Calu3 (cell line): ENCODE results near the gene ACY1. TPM values are rescaled to one million over a fixed set of nuclear protein-coding genes. Genes with fewer than 3 reads are reported as not detected.

Experiments
- BruUV-seq: library from RNA; stranded (reverse); fragments of 400-500 nt; replicated peaks from 2 replicates; lab custom pipeline; 2021; lab: Mats Ljungman, UMichigan
- CTCF ChIA-PET: fragments of 300-600 bp; sonication (Branson Sonifier 250); formaldehyde crosslinking; loops from one replicate; lab custom pipeline; 2022; ENCODE audit warnings: antibody characterized with exemption; lab: Charles Lee
- DNase-seq: peaks from one replicate; pipeline ENCODE4 v3.0.0; 2022
- H3K27ac Mint-ChIP-seq: one replicate; pipeline ENCODE4 v1.8.0; 2022; ENCODE audit warnings: mixed read lengths; ENCODE audit not compliant: unreplicated experiment
- H3K27me3 Mint-ChIP-seq: one replicate; pipeline ENCODE4 v1.8.0; 2022; ENCODE audit warnings: mixed read lengths; ENCODE audit not compliant: unreplicated experiment
- H3K36me3 Mint-ChIP-seq: one replicate; pipeline ENCODE4 v1.8.0; 2022; ENCODE audit warnings: mild to moderate bottlenecking, moderate library complexity, mixed read lengths; ENCODE audit not compliant: insufficient read depth, unreplicated experiment
- H3K4me1 Mint-ChIP-seq: one replicate; pipeline ENCODE4 v1.8.0; 2022; ENCODE audit warnings: mild to moderate bottlenecking, low read depth, mixed read lengths; ENCODE audit not compliant: unreplicated experiment
- H3K4me3 Mint-ChIP-seq: one replicate; pipeline ENCODE4 v1.8.0; 2022; ENCODE audit warnings: mild to moderate bottlenecking, low read depth, moderate library complexity, mixed read lengths; ENCODE audit not compliant: unreplicated experiment
- H3K9me3 Mint-ChIP-seq: one replicate; pipeline ENCODE4 v1.8.0; 2022; ENCODE audit warnings: low read depth, mixed read lengths; ENCODE audit not compliant: unreplicated experiment
- intact Hi-C: fragments of 100-400 bp; cut with micrococcal nuclease; formaldehyde crosslinking; loops from one replicate; pipeline ENCODE4 v1.10.0; 2022; ENCODE audit not compliant: unreplicated experiment
- total RNA-seq: library from RNA; stranded (reverse); gene quantifications from 2 replicates; pipeline ENCODE4 v1.2.3, GENCODE V29; 2022
- TF ChIP-seq, protein P1 (sequence below): fragments of 200-600 bp; IDR thresholded peaks from one replicate; pipeline ENCODE4 v1.8.0; 2022; ENCODE audit warnings: antibody characterized with exemption; ENCODE audit not compliant: unreplicated experiment

The ACY1 gene
- total RNA-seq, 1 experiment from 2014 or later, result 74.9 TPM

DNA sequence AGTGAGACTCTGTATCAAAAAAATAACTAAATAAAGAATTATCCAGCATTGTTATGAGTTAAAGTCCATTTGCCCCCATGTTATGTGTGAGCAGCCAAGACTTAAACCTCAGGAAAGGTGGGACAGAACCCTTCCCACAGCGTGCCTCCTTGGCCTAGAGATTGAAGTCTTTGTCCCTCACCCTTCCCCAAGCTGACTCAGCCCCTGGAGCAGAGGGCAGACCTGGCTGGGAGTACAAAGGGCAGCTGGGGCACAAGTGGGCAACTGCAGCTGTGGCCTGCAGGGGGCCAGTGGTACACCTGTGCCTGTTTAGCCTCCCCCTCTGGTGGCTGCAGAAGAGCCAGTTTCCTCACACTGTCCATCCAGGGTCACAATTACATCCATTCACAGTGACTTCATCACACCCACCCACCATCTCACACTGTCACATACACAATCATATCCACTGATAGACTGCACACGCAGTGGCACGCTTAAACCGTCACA is 940 bp upstream of the ACY1 start:
- TSS peak; percentile 69 for BruUV-seq
- Mint-ChIP-seq H3K9me3 (no peaks in the 10 kb centered on the region), H3K4me3 (peak overlapping the region; percentile 98), H3K4me1 (no peaks in the 10 kb centered on the region), H3K36me3 (peaks cover 43% of the 10 kb centered on the region), H3K27ac (peak overlapping the region; percentile 84), H3K27me3 (no peaks in the 10 kb centered on the region)
- peak; percentile 80 for DNase-seq
- intact Hi-C loops, result no loop called here
- TF ChIP-seq, protein P1, sequence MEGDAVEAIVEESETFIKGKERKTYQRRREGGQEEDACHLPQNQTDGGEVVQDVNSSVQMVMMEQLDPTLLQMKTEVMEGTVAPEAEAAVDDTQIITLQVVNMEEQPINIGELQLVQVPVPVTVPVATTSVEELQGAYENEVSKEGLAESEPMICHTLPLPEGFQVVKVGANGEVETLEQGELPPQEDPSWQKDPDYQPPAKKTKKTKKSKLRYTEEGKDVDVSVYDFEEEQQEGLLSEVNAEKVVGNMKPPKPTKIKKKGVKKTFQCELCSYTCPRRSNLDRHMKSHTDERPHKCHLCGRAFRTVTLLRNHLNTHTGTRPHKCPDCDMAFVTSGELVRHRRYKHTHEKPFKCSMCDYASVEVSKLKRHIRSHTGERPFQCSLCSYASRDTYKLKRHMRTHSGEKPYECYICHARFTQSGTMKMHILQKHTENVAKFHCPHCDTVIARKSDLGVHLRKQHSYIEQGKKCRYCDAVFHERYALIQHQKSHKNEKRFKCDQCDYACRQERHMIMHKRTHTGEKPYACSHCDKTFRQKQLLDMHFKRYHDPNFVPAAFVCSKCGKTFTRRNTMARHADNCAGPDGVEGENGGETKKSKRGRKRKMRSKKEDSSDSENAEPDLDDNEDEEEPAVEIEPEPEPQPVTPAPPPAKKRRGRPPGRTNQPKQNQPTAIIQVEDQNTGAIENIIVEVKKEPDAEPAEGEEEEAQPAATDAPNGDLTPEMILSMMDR, result peak; percentile 80
- CTCF ChIA-PET, result interaction anchor here (0.6 to 2.7 kb wide), 11 partner anchors 8 to 581 kb away, joined by 3 to 21 read pairs (median 7); partner anchors contain the start of genes ABHD14A, ABHD14B, PARP3 and RPL29

DNA sequence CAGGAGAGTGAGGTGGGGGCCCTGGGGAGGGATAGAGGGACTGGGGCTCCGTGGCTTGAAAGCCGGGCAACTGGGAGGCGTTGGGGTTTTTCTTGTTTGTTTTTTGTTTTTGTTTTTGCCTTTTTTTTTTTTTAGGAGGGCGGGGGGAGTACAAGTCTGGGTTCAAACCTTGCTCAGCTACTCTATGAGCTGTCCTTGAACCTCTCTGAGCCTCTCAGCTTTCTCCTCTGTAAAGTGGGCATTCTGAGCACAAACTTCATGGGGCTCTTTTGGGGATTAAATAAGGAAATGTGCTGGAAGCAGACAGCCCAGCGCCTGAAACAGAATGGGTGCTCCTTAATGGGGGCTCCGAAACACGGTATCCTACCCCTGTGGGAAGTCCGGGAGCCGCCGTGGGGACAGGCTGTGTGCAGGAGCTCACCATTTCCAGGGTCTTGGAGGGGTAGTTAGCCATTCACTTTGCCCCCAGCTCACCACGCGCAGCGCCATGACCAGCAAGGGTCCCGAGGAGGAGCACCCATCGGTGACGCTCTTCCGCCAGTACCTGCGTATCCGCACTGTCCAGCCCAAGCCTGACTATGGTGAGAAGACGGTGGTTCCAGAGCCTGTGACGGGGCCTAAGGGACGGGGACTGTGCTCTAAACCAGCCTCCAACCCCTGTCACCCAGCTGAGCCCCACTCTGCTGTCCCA is 388 bp downstream of the ACY1 start:
- Mint-ChIP-seq H3K9me3 (no peaks in the 10 kb centered on the region), H3K4me1 (no peaks in the 10 kb centered on the region), H3K36me3 (peaks cover 43% of the 10 kb centered on the region), H3K4me3 (peak overlapping the region; percentile 98), H3K27me3 (no peaks in the 10 kb centered on the region), H3K27ac (peak overlapping the region; percentile 84)
- CTCF ChIA-PET, result interaction anchor here (1.0 to 2.7 kb wide), 9 partner anchors 8 to 484 kb away, joined by 3 to 21 read pairs (median 10); partner anchors contain the start of genes ABHD14A, ABHD14B, DCAF1 and PARP3
- TF ChIP-seq, protein P1, result no peak
- intact Hi-C loops, result no loop called here
- TSS peak; percentile 91 for BruUV-seq
- no peak for DNase-seq

DNA sequence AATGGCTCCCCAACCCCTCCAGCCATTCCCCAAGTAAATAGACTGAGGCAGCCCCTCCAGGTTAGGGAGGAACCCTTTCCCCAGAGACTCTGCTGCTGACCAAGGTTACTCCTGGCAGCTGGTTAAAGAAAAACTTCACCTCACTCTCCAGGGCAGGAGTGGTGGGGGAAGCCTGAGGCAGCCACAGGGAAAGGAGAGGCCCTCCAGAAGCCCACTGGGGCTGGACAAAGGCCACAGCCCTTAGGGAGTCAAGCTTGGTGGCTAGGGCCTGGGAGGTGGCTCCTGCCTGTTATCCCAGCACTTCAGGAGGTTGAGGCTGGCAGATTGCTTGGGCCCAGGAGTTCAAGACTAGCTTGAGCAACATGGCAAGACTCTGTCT is 923 bp downstream of the ACY1 start:
- Mint-ChIP-seq H3K9me3 (no peaks in the 10 kb centered on the region), H3K36me3 (peaks cover 43% of the 10 kb centered on the region), H3K4me1 (no peaks in the 10 kb centered on the region), H3K4me3 (peak overlapping the region; percentile 98), H3K27me3 (no peaks in the 10 kb centered on the region), H3K27ac (no peak overlapping the region)
- no peak for DNase-seq
- CTCF ChIA-PET, result interaction anchor here (1.2 to 2.7 kb wide), 2 partner anchors 10 to 485 kb away, joined by 3 to 21 read pairs; partner anchors contain the start of genes ABHD14A, ABHD14B and DCAF1
- TF ChIP-seq, protein P1, result no peak
- BruUV-seq, result no TSS peak
- intact Hi-C loops, result no loop called here

DNA sequence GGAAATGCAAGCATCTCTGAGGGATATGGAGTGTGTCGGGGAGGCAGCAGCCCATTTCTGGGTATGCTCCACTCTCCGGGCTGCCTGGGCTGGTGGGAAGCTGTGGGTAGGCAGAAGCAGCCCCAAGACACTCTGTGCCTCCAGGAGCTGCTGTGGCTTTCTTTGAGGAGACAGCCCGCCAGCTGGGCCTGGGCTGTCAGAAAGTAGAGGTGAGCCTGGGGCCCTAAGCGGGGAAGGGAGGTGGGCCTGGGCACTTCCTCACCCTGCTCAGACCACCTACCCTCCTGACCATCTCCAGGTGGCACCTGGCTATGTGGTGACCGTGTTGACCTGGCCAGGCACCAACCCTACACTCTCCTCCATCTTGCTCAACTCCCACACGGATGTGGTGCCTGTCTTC is 1.7 kb downstream of the ACY1 start:
- TF ChIP-seq, protein P1, result no peak
- Mint-ChIP-seq H3K27me3 (no peaks in the 10 kb centered on the region), H3K4me3 (no peak overlapping the region), H3K4me1 (no peaks in the 10 kb centered on the region), H3K27ac (no peak overlapping the region), H3K9me3 (no peaks in the 10 kb centered on the region), H3K36me3 (peaks cover 43% of the 10 kb centered on the region)
- CTCF ChIA-PET, result no interaction called here
- BruUV-seq, result no TSS peak
- intact Hi-C loops, result no loop called here
- no peak for DNase-seq
